Keratinocyte (primary cell): ENCODE measurements around the gene FAM199X. TPM values are rescaled to one million over a fixed set of nuclear protein-coding genes. Genes with fewer than 3 reads are reported as not detected.

Experiments
- DNase-seq: peaks from one replicate; pipeline ENCODE4 v3.0.0-alpha.2; 2011; ENCODE audit warnings: low read depth, missing footprints, low spot score
- FAIRE-seq: peaks from 2 replicates; lab custom pipeline; 2011; peaks lifted over from hg19 to GRCh38; lab: Jason Lieb, UNC
- H2AFZ ChIP-seq: 2 replicates; pipeline ENCODE4 v1.6.0; 2012; ENCODE audit warnings: low read length, control low read depth, inconsistent platforms; ENCODE audit not compliant: control insufficient read depth
- H3K27ac ChIP-seq: 2 replicates; pipeline ENCODE4 v1.5.1; 2011; ENCODE audit warnings: low read length; ENCODE audit not compliant: control insufficient read depth, insufficient read depth
- H3K27me3 ChIP-seq: 3 replicates; pipeline ENCODE4 v1.6.0; 2011; ENCODE audit warnings: low read length; ENCODE audit not compliant: control insufficient read depth, insufficient read depth; ENCODE audit errors: extremely low read depth
- H3K36me3 ChIP-seq, 2 experiments: 2 replicates in 1 of 2; 3 replicates in 1 of 2; pipeline ENCODE4 v1.5.1; 2011; ENCODE audit warnings: low read length in 2 of 2, mild to moderate bottlenecking in 1 of 2; ENCODE audit not compliant: control insufficient read depth in 2 of 2, insufficient read depth in 2 of 2; ENCODE audit errors: extremely low read depth in 1 of 2
- H3K4me1 ChIP-seq: 3 replicates; pipeline ENCODE4 v1.5.1; 2011; ENCODE audit warnings: low read length; ENCODE audit not compliant: control insufficient read depth, insufficient read depth; ENCODE audit errors: extremely low read depth
- H3K4me2 ChIP-seq: 3 replicates; pipeline ENCODE4 v1.6.0; 2011; ENCODE audit warnings: low read depth, low read length; ENCODE audit not compliant: control insufficient read depth, insufficient read depth; ENCODE audit errors: extremely low read depth
- H3K4me3 ChIP-seq, 3 experiments: fragments of 200-600 bp in 1 of 3; sonication (generic) in 1 of 3; 2 replicates in 2 of 3; 3 replicates in 1 of 3; pipeline ENCODE4 v1.5.1; 2011 to 2016; ENCODE audit warnings: low read length in 3 of 3, mild to moderate bottlenecking in 3 of 3, control low read depth in 2 of 3, inconsistent platforms in 1 of 3, low read depth in 1 of 3, mixed read lengths in 1 of 3, mixed run types in 1 of 3, moderate library complexity in 1 of 3; ENCODE audit not compliant: control insufficient read depth in 2 of 3, insufficient read depth in 2 of 3; ENCODE audit errors: extremely low read depth in 1 of 3
- H3K79me2 ChIP-seq: 2 replicates; pipeline ENCODE4 v1.6.0; 2012; ENCODE audit warnings: low read length; ENCODE audit not compliant: control insufficient read depth, insufficient read depth
- H3K9ac ChIP-seq: 3 replicates; pipeline ENCODE4 v1.6.0; 2011; ENCODE audit warnings: low read length; ENCODE audit not compliant: control insufficient read depth, insufficient read depth; ENCODE audit errors: extremely low read depth
- H3K9me1 ChIP-seq: 3 replicates; pipeline ENCODE4 v1.6.0; 2011; ENCODE audit warnings: low read length; ENCODE audit not compliant: control insufficient read depth, insufficient read depth; ENCODE audit errors: extremely low read depth
- H3K9me3 ChIP-seq: 2 replicates; pipeline ENCODE4 v1.5.1; 2012; ENCODE audit warnings: low read depth, low read length; ENCODE audit not compliant: control insufficient read depth
- H4K20me1 ChIP-seq: 3 replicates; pipeline ENCODE4 v1.6.0; 2011; ENCODE audit warnings: low read length; ENCODE audit not compliant: control insufficient read depth, insufficient read depth; ENCODE audit errors: extremely low read depth
- CTCF ChIP-seq, 3 experiments: IDR thresholded peaks in 1 of 3; conservative IDR thresholded peaks in 1 of 3; optimal IDR thresholded peaks in 1 of 3; 2 replicates in 2 of 3; 3 replicates in 1 of 3; pipeline versions ENCODE3 to v1.5.1; 2011; ENCODE audit warnings: low read length in 3 of 3, mild to moderate bottlenecking in 3 of 3, moderate library complexity in 2 of 3, control low read depth in 1 of 3, inconsistent platforms in 1 of 3; ENCODE audit not compliant: insufficient read depth in 2 of 3; ENCODE audit errors: extremely low read depth in 1 of 3
- EZH2 ChIP-seq: IDR thresholded peaks from one replicate; pipeline ENCODE4 v1.6.1; 2012; ENCODE audit warnings: inconsistent platforms, mild to moderate bottlenecking, low read length, moderate library complexity
- dilution Hi-C: fragments of 300-500 bp; cut with MboI; formaldehyde crosslinking; loops from one replicate; pipeline ENCODE4 v1.7.0; 2020; ENCODE audit warnings: low sequenced_read_pairs; ENCODE audit not compliant: extremely low pct_ligation_motif_present
- polyA plus RNA-seq, 5 experiments: library from polyadenylated mRNA; depleted of rRNA in 3 of 5; stranded (reverse) in 3 of 5; stranded (forward) in 1 of 5; unstranded in 1 of 5; fragments of >200 nt; gene quantifications; 1 replicate in 1 of 5; 2 replicates in 3 of 5; 3 replicates in 1 of 5; pipeline versions ENCODE4 v1.2.1 to v1.2.3, GENCODE V29; 2011 to 2012; ENCODE audit warnings: missing spikeins in 2 of 5, low read depth in 1 of 5, low replicate concordance in 1 of 5

Gene FAM199X
- polyA plus RNA-seq, 1 donor (not counting 4 experiments of a cell fraction or from before 2014, with no cell fraction given) = 16.1 TPM

- no peaks in the 10 kb centered on the region for H4K20me1 ChIP-seq
- no peaks in the 10 kb centered on the region for H3K27me3 ChIP-seq
- DNase-seq (no peak), FAIRE-seq (no peak)
- no peaks in the 10 kb centered on the region for H3K9me1 ChIP-seq
- peaks cover 7% of the 10 kb centered on the region for H3K4me1 ChIP-seq
- H3K36me3 ChIP-seq = no peaks in the 10 kb centered on the region
- H3K9me3 ChIP-seq = no peaks in the 10 kb centered on the region
- H2AFZ ChIP-seq = no peak overlapping the region
- dilution Hi-C loops = no loop called here
- H3K4me3 ChIP-seq = no peak overlapping the region
- TF ChIP-seq CTCF (optimal IDR thresholded peaks at IDR 0.05 in 1 of 3, IDR thresholded peaks at IDR 0.05 in 1 of 3, conservative IDR thresholded peaks at IDR 0.05 in 1 of 3; ENCODE audit: extremely low read depth in 1 of 3, insufficient read depth in 2 of 3, low read length in 3 of 3) = no peak
- no peak for TF ChIP-seq EZH2
- no peak overlapping the region for H3K9ac ChIP-seq
- no peaks in the 10 kb centered on the region for H3K79me2 ChIP-seq
- no peak overlapping the region for H3K27ac ChIP-seq
- H3K4me2 ChIP-seq = no peak overlapping the region
Measured at GRCh38 chrX:104189837-104190236, 23.6 kb downstream of the FAM199X start.

GRCh38 chrX:104193485-104193884 lies 27.2 kb downstream of the FAM199X start:
- H3K27ac ChIP-seq = peak overlapping the region; percentile 48
- dilution Hi-C loops = no loop called here
- H3K36me3 ChIP-seq = no peaks in the 10 kb centered on the region
- no peak for FAIRE-seq
- H3K4me2 ChIP-seq = no peak overlapping the region
- H4K20me1 ChIP-seq = no peaks in the 10 kb centered on the region
- no peak overlapping the region for H3K9ac ChIP-seq
- no peak for DNase-seq
- H3K9me1 ChIP-seq = no peaks in the 10 kb centered on the region
- H3K27me3 ChIP-seq = no peaks in the 10 kb centered on the region
- H2AFZ ChIP-seq = no peak overlapping the region
- no peaks in the 10 kb centered on the region for H3K9me3 ChIP-seq
- H3K79me2 ChIP-seq = no peaks in the 10 kb centered on the region
- TF ChIP-seq EZH2 (no peak), CTCF (optimal IDR thresholded peaks at IDR 0.05 in 1 of 3, IDR thresholded peaks at IDR 0.05 in 1 of 3, conservative IDR thresholded peaks at IDR 0.05 in 1 of 3; ENCODE audit: extremely low read depth in 1 of 3, insufficient read depth in 2 of 3, low read length in 3 of 3) (no peak)
- H3K4me3 ChIP-seq = no peak overlapping the region
- H3K4me1 ChIP-seq = peaks cover 7% of the 10 kb centered on the region
